Panc1 (cell line): ENCODE data around the gene SULT1C3. TPM values are rescaled to one million over a fixed set of nuclear protein-coding genes. Genes with fewer than 3 reads are reported as not detected.

Source experiments
- ATAC-seq: fragments of 200-7000 bp; cut with Tn5 transposase; 2 replicates; pipeline ENCODE4 v1.9.1; 2020; ENCODE audit warnings: mild to moderate bottlenecking, moderate library complexity
- BruUV-seq: library from RNA; stranded (reverse); fragments of 400-500 nt; replicated peaks from 2 replicates; lab custom pipeline; 2021; lab: Mats Ljungman, UMichigan
- CTCF ChIA-PET: fragments of 300-600 bp; sonication (Branson Sonifier 250); formaldehyde crosslinking; loops from one replicate; lab custom pipeline; 2022; ENCODE audit warnings: antibody characterized with exemption; lab: Charles Lee
- POLR2A ChIA-PET: fragments of 300-600 bp; sonication (Branson Sonifier 250); formaldehyde crosslinking; loops from one replicate; lab custom pipeline; 2022; ENCODE audit warnings: antibody characterized with exemption; lab: Charles Lee
- DNase-seq: peaks from one replicate; pipeline ENCODE4 v3.0.0-alpha.2; 2010; ENCODE audit warnings: low read depth, low spot score
- H3K27ac ChIP-seq: 2 replicates; pipeline ENCODE4 v1.5.1; 2011; ENCODE audit warnings: mild to moderate bottlenecking, low read length, inconsistent platforms
- H3K27me3 ChIP-seq: fragments of 200-500 bp; sonication (Bioruptor generic); 2 replicates; pipeline ENCODE4 v1.6.0; 2014; ENCODE audit warnings: low read length, inconsistent platforms; ENCODE audit not compliant: control insufficient read depth, insufficient read depth
- H3K36me3 ChIP-seq: fragments of 200-500 bp; sonication (Bioruptor generic); 2 replicates; pipeline ENCODE4 v1.5.1; 2014; ENCODE audit warnings: inconsistent platforms, mild to moderate bottlenecking, low read length, moderate library complexity; ENCODE audit not compliant: control insufficient read depth, insufficient read depth
- H3K4me1 ChIP-seq: 2 replicates; pipeline ENCODE4 v1.5.1; 2011; ENCODE audit warnings: inconsistent platforms, mild to moderate bottlenecking, low read length, moderate library complexity; ENCODE audit not compliant: control insufficient read depth, insufficient read depth
- H3K4me3 ChIP-seq, 2 experiments: 2 replicates each; pipeline ENCODE4 v1.5.1; 2011 to 2012; ENCODE audit warnings: low read depth in 2 of 2, low read length in 2 of 2, mild to moderate bottlenecking in 2 of 2, inconsistent platforms in 1 of 2, moderate library complexity in 1 of 2
- H3K9me3 ChIP-seq: fragments of 200-500 bp; sonication (Bioruptor generic); 2 replicates; pipeline ENCODE4 v1.5.1; 2014; ENCODE audit warnings: low read depth, mild to moderate bottlenecking, inconsistent platforms, low read length, moderate library complexity; ENCODE audit not compliant: control insufficient read depth, insufficient read depth
- CTCF ChIP-seq: fragments of 450-650 bp; IDR thresholded peaks from 2 replicates; pipeline ENCODE4 v1.5.1; 2017; ENCODE audit warnings: mild to moderate bottlenecking
- POLR2AphosphoS5 ChIP-seq: IDR thresholded peaks from 2 replicates; pipeline ENCODE4 v1.6.1; 2012; ENCODE audit warnings: mild to moderate bottlenecking, low read depth, low read length, moderate library complexity
- REST ChIP-seq, 2 experiments: IDR thresholded peaks; 2 replicates each; pipeline ENCODE4 v1.6.1; 2011 to 2012; ENCODE audit warnings: low read depth in 2 of 2, control low read depth in 1 of 2, low read length in 1 of 2, mild to moderate bottlenecking in 1 of 2, moderate library complexity in 1 of 2; ENCODE audit not compliant: insufficient read depth in 1 of 2
- SIN3A ChIP-seq: IDR thresholded peaks from 2 replicates; pipeline ENCODE4 v1.6.1; 2012; ENCODE audit warnings: low read depth, mild to moderate bottlenecking, low read length, moderate library complexity, borderline replicate concordance; ENCODE audit not compliant: insufficient read depth
- TCF7L2 ChIP-seq: IDR thresholded peaks from 2 replicates; pipeline ENCODE4 v1.6.1; 2011; ENCODE audit warnings: mild to moderate bottlenecking, low read depth, low read length, inconsistent platforms
- in situ Hi-C: cut with HindIII; loops from 2 replicates; pipeline ENCODE4 v1.10.0; 2016; ENCODE audit warnings: low sequenced_read_pairs, low pct_unique_long_range_greater_than_20kb
- intact Hi-C: fragments of 100-400 bp; cut with micrococcal nuclease; formaldehyde crosslinking; loops from one replicate; pipeline ENCODE4 v1.10.0; 2022; ENCODE audit not compliant: unreplicated experiment
- total RNA-seq: library from RNA; stranded (reverse); gene quantifications from one replicate; pipeline ENCODE4 v1.2.1, GENCODE V29; 2021; ENCODE audit not compliant: unreplicated experiment

The SULT1C3 gene
- total RNA-seq, 1 experiment from 2014 or later, result not detected

- ChIA-PET CTCF (interaction anchor here (0.6 kb wide), 1 partner anchor 15 kb away, joined by 3 read pairs; no protein-coding TSS in a partner anchor), POLR2A (no interaction called here)
- Histone ChIP-seq H3K4me1 (no peaks in the 10 kb centered on the region), H3K4me3 (no peak overlapping the region), H3K27me3 (no peaks in the 10 kb centered on the region), H3K36me3 (no peaks in the 10 kb centered on the region), H3K27ac (no peak overlapping the region), H3K9me3 (no peaks in the 10 kb centered on the region)
- TF ChIP-seq CTCF, result no peak
- no peak for TF ChIP-seq SIN3A
- TF ChIP-seq TCF7L2, result no peak
- TF ChIP-seq REST (IDR thresholded peaks at IDR 0.05; ENCODE audit: insufficient read depth in 1 of 2, low read depth in 2 of 2, low read length in 1 of 2), result no peak
- TF ChIP-seq POLR2AphosphoS5, result no peak
- in situ Hi-C loops, result no loop called here
- BruUV-seq, result no TSS peak
- ATAC-seq, result no peak
- intact Hi-C loops, result no loop called here
- DNase-seq, result no peak
Observed at GRCh38 chr2:108243566-108243965, 3.8 kb downstream of the SULT1C3 start.

- intact Hi-C loops (no loop called here), in situ Hi-C loops (no loop called here)
- BruUV-seq, result no TSS peak
- ChIA-PET CTCF (no interaction called here), POLR2A (no interaction called here)
- Histone ChIP-seq H3K27ac (no peak overlapping the region), H3K4me1 (no peaks in the 10 kb centered on the region), H3K9me3 (no peaks in the 10 kb centered on the region), H3K27me3 (no peaks in the 10 kb centered on the region), H3K36me3 (no peaks in the 10 kb centered on the region), H3K4me3 (no peak overlapping the region)
- DNase-seq (no peak), ATAC-seq (no peak)
- TF ChIP-seq SIN3A (no peak), TCF7L2 (no peak), REST (IDR thresholded peaks at IDR 0.05; ENCODE audit: insufficient read depth in 1 of 2, low read depth in 2 of 2, low read length in 1 of 2) (no peak), CTCF (no peak), POLR2AphosphoS5 (no peak)
Observed at GRCh38 chr2:108244667-108245414, 5.1 kb downstream of the SULT1C3 start.
